ENCODE measurements around the gene NOXA1. TPM values are rescaled to one million over a fixed set of nuclear protein-coding genes. Genes with fewer than 3 reads are reported as not detected.

NOXA1 gene
- total RNA-seq, 1 donor from 2014 or later = 0.50 TPM

DNA sequence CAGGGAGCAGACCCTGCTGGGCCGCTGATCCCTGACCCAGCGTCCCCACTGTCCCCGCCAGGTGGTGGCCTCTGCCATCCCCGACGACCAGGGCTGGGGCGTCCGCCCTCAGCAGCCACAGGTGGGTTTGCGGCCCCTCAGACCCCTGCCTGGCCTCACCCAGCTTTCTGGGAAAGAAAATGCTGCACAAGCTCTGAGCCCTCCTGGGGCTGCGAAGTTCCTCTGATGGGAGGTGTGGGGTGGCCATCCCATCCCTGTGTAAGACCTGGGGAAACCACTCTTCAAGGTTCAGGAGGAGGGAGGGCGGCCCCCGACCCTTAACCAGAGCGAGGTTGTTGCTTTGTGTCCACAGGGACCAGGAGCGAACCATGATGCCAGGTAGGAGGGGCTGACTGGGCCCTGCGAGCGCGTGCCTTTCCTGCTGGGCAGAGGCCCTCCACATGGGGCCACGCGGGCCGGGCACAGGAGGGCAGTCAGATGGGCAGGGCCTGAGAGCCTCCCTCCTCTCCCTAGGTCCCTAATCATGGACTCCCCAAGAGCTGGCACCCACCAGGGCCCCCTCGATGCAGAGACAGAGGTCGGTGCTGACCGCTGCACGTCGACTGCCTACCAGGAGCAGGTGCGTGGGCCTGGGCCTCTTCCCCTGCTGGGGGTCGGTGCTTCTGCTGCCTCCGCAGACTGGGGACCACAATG, 7.7 kb downstream of the NOXA1 start:
- FAIRE-seq (no peak), DNase-seq (ENCODE audit: low read depth) (no peak)
- peaks cover 5% of the 10 kb centered on the region for H3K4me1 ChIP-seq (ENCODE audit: insufficient read depth, low read length)
- no peaks in the 10 kb centered on the region for H3K79me2 ChIP-seq (ENCODE audit: insufficient read depth, low read length)
- Mint-ChIP-seq H3K36me3 (ENCODE audit: low read depth, unreplicated experiment) (no peaks in the 10 kb centered on the region), H3K27ac (ENCODE audit: unreplicated experiment) (no peak overlapping the region), H3K4me1 (ENCODE audit: low read depth, unreplicated experiment) (no peaks in the 10 kb centered on the region), H3K27me3 (ENCODE audit: low read depth, unreplicated experiment) (peaks cover 5% of the 10 kb centered on the region), H3K4me3 (ENCODE audit: unreplicated experiment) (no peak overlapping the region), H3K9me3 (ENCODE audit: unreplicated experiment) (no peaks in the 10 kb centered on the region)
- no peaks in the 10 kb centered on the region for H3K36me3 ChIP-seq (ENCODE audit: insufficient read depth, low read length)
- H4K20me1 ChIP-seq (ENCODE audit: insufficient read depth, low read length) = no peaks in the 10 kb centered on the region
- H3K9ac ChIP-seq (ENCODE audit: low read length) = no peak overlapping the region
- H3K9me3 ChIP-seq (ENCODE audit: insufficient read depth, low read depth, low read length) = no peaks in the 10 kb centered on the region
- no peak overlapping the region for H2AFZ ChIP-seq (ENCODE audit: low read depth, low read length)
- no peaks in the 10 kb centered on the region for H3K27me3 ChIP-seq (ENCODE audit: insufficient read depth, low read length)
- no peak overlapping the region for H3K4me3 ChIP-seq (ENCODE audit: insufficient read depth, low read depth, low read length)
- TF ChIP-seq, protein P1, sequence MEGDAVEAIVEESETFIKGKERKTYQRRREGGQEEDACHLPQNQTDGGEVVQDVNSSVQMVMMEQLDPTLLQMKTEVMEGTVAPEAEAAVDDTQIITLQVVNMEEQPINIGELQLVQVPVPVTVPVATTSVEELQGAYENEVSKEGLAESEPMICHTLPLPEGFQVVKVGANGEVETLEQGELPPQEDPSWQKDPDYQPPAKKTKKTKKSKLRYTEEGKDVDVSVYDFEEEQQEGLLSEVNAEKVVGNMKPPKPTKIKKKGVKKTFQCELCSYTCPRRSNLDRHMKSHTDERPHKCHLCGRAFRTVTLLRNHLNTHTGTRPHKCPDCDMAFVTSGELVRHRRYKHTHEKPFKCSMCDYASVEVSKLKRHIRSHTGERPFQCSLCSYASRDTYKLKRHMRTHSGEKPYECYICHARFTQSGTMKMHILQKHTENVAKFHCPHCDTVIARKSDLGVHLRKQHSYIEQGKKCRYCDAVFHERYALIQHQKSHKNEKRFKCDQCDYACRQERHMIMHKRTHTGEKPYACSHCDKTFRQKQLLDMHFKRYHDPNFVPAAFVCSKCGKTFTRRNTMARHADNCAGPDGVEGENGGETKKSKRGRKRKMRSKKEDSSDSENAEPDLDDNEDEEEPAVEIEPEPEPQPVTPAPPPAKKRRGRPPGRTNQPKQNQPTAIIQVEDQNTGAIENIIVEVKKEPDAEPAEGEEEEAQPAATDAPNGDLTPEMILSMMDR (IDR thresholded peaks at IDR 0.05; ENCODE audit: insufficient read depth, low read depth, low read length) = no peak
- TF ChIP-seq EZH2 (IDR thresholded peaks at IDR 0.05; ENCODE audit: insufficient read depth, low read length) = no peak
- H3K27ac ChIP-seq (ENCODE audit: low read depth, low read length) = no peak overlapping the region
- H3K4me2 ChIP-seq (ENCODE audit: low read length) = no peak overlapping the region

GRCh38 chr9:137431416-137431931, 8.3 kb downstream of the NOXA1 start:
- H3K4me1 ChIP-seq (ENCODE audit: insufficient read depth, low read length) = peaks cover 7% of the 10 kb centered on the region
- FAIRE-seq = no peak
- H2AFZ ChIP-seq (ENCODE audit: low read depth, low read length) = no peak overlapping the region
- H4K20me1 ChIP-seq (ENCODE audit: insufficient read depth, low read length) = no peaks in the 10 kb centered on the region
- no peak for DNase-seq (ENCODE audit: low read depth)
- H3K9ac ChIP-seq (ENCODE audit: low read length) = no peak overlapping the region
- Mint-ChIP-seq H3K27ac (ENCODE audit: unreplicated experiment) (no peak overlapping the region), H3K9me3 (ENCODE audit: unreplicated experiment) (no peaks in the 10 kb centered on the region), H3K36me3 (ENCODE audit: low read depth, unreplicated experiment) (no peaks in the 10 kb centered on the region), H3K27me3 (ENCODE audit: low read depth, unreplicated experiment) (peaks cover 5% of the 10 kb centered on the region), H3K4me1 (ENCODE audit: low read depth, unreplicated experiment) (no peaks in the 10 kb centered on the region), H3K4me3 (ENCODE audit: unreplicated experiment) (no peak overlapping the region)
- no peak overlapping the region for H3K4me2 ChIP-seq (ENCODE audit: low read length)
- no peaks in the 10 kb centered on the region for H3K27me3 ChIP-seq (ENCODE audit: insufficient read depth, low read length)
- TF ChIP-seq, protein P1 (IDR thresholded peaks at IDR 0.05; ENCODE audit: insufficient read depth, low read depth, low read length) = no peak
- no peak overlapping the region for H3K27ac ChIP-seq (ENCODE audit: low read depth, low read length)
- no peak overlapping the region for H3K4me3 ChIP-seq (ENCODE audit: insufficient read depth, low read depth, low read length)
- H3K36me3 ChIP-seq (ENCODE audit: insufficient read depth, low read length) = no peaks in the 10 kb centered on the region
- no peaks in the 10 kb centered on the region for H3K9me3 ChIP-seq (ENCODE audit: insufficient read depth, low read depth, low read length)
- no peaks in the 10 kb centered on the region for H3K79me2 ChIP-seq (ENCODE audit: insufficient read depth, low read length)

- no peak overlapping the region for H3K27ac ChIP-seq (ENCODE audit: low read depth, low read length)
- no peak overlapping the region for H3K4me3 ChIP-seq (ENCODE audit: insufficient read depth, low read depth, low read length)
- Mint-ChIP-seq H3K27ac (ENCODE audit: unreplicated experiment) (no peak overlapping the region), H3K4me3 (ENCODE audit: unreplicated experiment) (no peak overlapping the region), H3K9me3 (ENCODE audit: unreplicated experiment) (no peaks in the 10 kb centered on the region), H3K27me3 (ENCODE audit: low read depth, unreplicated experiment) (peaks cover 5% of the 10 kb centered on the region), H3K36me3 (ENCODE audit: low read depth, unreplicated experiment) (no peaks in the 10 kb centered on the region), H3K4me1 (ENCODE audit: low read depth, unreplicated experiment) (no peaks in the 10 kb centered on the region)
- no peaks in the 10 kb centered on the region for H4K20me1 ChIP-seq (ENCODE audit: insufficient read depth, low read length)
- no peak overlapping the region for H3K4me2 ChIP-seq (ENCODE audit: low read length)
- H2AFZ ChIP-seq (ENCODE audit: low read depth, low read length) = no peak overlapping the region
- FAIRE-seq (no peak), DNase-seq (ENCODE audit: low read depth) (no peak)
- no peaks in the 10 kb centered on the region for H3K27me3 ChIP-seq (ENCODE audit: insufficient read depth, low read length)
- H3K4me1 ChIP-seq (ENCODE audit: insufficient read depth, low read length) = peaks cover 7% of the 10 kb centered on the region
- no peak overlapping the region for H3K9ac ChIP-seq (ENCODE audit: low read length)
- no peaks in the 10 kb centered on the region for H3K9me3 ChIP-seq (ENCODE audit: insufficient read depth, low read depth, low read length)
- no peaks in the 10 kb centered on the region for H3K79me2 ChIP-seq (ENCODE audit: insufficient read depth, low read length)
- H3K36me3 ChIP-seq (ENCODE audit: insufficient read depth, low read length) = no peaks in the 10 kb centered on the region
- TF ChIP-seq, protein P1 (IDR thresholded peaks at IDR 0.05; ENCODE audit: insufficient read depth, low read depth, low read length) = no peak
- no peak for TF ChIP-seq EZH2 (IDR thresholded peaks at IDR 0.05; ENCODE audit: insufficient read depth, low read length)
Measured at GRCh38 chr9:137432687-137433348, 9.6 kb downstream of the NOXA1 start.
